Left renal pelvis (tissue), 4 donors: Measurements from ENCODE around the gene MAST1. TPM values are rescaled to one million over a fixed set of nuclear protein-coding genes. Genes with fewer than 3 reads are reported as not detected.

Experiments used
- DNase-seq, 4 donors: peaks; one replicate each; pipeline ENCODE4 v3.0.0-alpha.2; 2013; ENCODE audit warnings: low read depth in 4 of 4, low spot score in 3 of 4
- polyA plus RNA-seq, 4 donors: library from polyadenylated mRNA; unstranded; fragments of 120-200 nt; gene quantifications; one replicate each; pipeline ENCODE4 v1.2.1, GENCODE V29; 2013; ENCODE audit not compliant: insufficient read length in 4 of 4

The MAST1 gene
- polyA plus RNA-seq, 4 donors, result 0.94 to 1.7 (median 1.2) TPM

DNA sequence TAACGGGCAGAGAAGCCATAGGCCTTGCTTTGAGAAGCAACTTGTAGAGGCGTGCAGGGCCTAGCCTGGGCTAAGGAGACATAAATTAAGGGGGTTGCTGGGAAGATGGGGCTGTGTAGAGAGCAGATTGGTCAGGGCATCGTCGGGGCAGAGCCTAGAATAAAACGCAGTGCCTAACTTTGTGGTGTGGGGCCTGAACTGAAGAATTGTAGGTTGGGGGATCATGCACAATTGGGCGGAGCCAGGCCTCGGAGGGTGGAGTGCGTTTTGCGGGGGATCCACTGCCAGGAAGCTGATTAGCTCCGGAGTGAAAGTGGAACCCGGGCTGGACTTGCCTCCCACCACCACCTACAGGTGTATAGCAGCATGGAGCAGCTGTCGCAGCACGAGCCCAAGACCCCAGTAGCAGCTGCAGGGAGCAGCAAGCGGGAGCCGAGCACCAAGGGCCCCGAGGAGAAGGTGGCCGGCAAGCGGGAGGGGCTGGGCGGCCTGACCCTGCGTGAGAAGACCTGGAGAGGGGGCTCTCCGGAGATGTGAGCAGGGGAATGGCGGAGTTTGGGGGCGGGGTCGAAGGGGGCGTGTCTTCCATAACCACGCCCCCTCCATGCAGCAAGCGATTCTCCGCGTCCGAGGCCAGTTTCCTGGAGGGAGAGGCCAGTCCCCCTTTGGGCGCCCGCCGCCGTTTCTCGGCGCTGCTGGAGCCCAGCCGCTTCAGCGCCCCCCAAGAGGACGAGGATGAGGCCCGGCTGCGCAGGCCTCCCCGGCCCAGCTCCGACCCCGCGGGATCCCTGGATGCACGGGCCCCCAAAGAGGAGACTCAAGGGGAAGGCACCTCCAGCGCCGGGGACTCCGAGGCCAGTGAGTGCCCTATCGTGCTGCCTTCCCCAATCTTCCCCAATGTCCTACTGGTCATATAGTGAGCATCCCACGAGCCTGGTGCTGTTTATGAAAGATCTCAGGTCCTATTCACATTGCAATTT lies 29.1 kb downstream of the MAST1 start:
- DNase-seq, result peak in 2 of 4 donors; percentile 69 to 79

DNA sequence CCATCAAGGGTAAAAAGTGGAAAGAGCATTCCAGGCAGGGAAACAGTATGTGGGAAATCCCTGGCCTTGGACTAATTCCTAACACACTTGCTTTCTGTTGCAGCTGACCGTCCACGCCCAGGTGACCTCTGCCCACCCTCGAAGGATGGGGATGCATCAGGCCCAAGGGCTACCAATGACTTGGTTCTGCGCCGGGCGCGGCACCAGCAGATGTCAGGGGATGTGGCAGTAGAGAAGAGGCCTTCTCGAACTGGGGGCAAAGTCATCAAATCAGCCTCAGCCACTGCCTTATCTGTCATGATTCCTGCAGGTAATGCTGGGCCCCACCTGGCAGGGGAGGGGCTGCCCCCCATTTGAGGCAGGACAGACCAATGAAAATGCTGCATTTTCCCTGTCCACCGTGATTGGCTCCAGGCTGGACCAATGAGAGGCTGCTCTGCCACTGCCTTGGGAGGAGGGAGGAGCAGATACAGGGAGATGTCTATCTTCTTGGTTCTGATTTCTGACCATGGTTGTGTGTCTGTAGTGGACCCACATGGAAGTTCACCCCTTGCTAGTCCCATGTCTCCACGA lies 30.3 kb downstream of the MAST1 start:
- no peak for DNase-seq

- no peak for DNase-seq
Observed at GRCh38 chr19:12871681-12872080, 33.4 kb downstream of the MAST1 start.

- no peak for DNase-seq
Observed at GRCh38 chr19:12872255-12872654, 33.9 kb downstream of the MAST1 start.

DNA sequence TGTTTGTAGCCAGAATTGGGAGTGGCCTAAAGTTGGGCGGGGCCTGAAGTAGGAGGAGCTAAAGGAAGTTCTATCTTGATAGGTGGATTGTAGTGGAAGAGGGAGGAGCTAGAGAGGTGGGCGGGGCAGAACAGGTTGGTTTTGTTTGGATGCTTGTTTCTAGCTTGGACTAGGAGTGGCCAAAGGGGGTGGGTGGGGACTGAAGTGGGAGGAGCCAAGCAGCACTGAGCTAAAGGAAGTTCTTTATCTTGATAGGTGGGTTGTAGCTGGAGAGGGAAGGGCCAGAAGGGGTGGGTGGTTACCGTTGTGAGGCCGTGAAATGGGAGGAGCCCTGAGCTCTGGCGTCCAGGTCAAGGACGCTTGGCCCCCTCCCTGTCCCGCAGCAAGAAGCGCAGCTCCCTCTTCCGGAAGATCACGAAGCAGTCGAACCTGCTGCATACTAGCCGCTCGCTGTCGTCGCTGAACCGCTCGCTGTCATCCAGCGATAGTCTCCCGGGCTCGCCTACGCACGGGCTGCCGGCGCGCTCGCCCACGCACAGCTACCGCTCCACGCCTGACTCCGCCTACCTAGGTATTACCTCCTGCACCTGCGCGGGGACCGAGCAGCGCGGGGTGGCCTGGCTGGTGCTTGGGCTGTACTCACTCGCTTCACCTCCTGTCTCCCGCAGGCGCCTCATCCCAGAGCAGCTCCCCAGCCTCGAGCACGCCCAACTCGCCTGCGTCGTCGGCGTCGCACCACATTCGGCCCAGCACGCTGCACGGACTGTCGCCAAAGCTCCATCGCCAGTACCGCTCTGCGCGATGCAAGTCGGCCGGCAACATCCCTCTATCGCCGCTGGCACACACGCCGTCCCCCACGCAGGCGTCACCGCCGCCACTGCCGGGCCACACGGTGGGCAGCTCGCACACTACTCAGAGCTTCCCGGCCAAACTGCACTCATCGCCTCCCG lies 34.9 kb downstream of the MAST1 start:
- DNase-seq, result no peak

GRCh38 chr19:12873891-12874745 lies 35.8 kb downstream of the MAST1 start:
- DNase-seq, result no peak

GRCh38 chr19:12875086-12875485 lies 36.8 kb downstream of the MAST1 start:
- DNase-seq, result no peak

GRCh38 chr19:12880551-12881171 lies 42.3 kb downstream of the MAST1 start:
- no peak for DNase-seq

GRCh38 chr19:12881172-12881808 lies 43.0 kb downstream of the MAST1 start, which contains the start of gene DNASE2:
Gene DNASE2, minus strand, starts transcription at chr19:12881449. Its CDS starts 74 bp downstream, at chr19:12881375.
- DNase-seq, result peak in 2 of 4 donors; percentile 57 to 74

GRCh38 chr19:12882589-12882988 lies 44.3 kb downstream of the MAST1 start:
- no peak for DNase-seq

DNA sequence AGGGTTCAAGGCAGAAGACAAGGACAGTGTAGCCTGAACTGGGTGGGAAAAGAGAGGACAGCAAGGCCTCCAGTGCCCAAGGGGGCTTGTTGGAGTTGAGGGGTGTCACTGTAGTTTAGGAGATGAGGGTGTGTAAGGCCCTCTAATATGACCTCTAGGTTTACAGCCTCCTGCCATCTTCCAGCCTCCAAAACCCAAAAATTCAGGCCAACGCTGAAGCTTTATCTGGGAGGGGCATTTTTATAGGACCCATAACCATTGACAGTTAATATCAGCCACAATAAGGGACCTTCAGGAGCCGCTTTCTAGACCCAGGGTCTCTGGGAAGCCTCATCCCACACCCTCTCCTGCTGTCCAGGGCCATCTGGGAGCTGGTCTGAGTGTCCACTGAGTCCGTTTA lies 45.9 kb downstream of the MAST1 start:
- DNase-seq, result no peak

DNA sequence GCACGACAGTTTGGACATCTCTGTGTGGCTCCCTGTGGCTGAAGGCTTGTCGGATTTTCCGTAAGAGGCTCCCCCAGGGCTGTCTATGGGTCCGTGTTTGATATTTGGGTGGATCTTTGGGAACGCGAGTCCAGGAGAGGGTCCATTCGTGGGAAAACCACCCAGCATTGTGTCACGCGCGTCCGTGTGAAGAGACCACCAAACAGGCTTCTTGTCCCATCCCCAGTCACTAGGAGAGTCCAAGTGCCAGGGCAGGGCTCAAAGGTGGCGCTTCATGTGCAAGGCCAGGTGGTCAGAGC lies 46.3 kb downstream of the MAST1 start:
- DNase-seq, result no peak

GRCh38 chr19:12884926-12885748 lies 46.8 kb downstream of the MAST1 start:
- DNase-seq, result no peak

DNA sequence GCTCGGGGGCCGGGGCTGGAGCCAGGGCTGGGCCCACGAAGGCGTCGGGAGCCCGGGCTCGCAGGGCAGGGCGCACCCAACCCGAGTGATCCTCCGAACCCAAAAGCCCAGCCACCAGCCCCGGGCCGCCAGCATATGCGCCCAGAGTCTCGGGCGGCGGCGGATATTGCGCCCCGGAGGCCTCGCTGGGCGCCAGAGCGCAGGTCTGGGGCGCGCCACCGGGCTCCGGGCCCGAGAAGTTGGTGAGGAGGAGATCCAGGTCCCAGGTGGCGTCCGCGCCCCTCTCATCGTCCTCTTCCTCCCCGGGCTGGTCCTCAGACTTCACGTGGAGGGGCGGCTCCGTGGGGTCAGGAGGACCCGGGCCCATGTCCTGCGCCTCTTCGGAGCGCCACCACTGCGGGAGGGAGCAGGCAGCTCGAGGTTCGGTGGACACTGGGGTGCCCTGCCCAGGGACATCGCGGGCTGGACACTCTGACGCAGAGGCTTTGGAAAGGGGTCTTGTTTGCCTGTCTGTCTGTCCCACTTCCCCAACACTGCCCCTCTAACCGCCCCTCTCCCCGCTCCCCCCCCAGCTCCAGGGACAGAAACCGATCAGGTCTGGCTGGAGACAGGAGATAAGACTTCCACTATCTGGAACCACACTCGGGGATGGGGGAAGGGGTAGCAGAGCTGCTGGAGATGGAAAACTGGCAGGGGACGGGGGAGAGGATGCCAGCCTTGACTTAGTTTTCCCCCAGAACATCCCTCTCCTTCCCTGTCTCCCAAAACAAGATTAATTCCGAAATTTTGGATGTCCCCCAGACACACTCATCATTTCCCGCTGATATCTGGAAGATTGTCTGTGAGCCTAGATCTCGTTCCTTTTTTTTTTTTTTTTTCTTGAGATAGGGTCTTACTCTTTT lies 47.7 kb downstream of the MAST1 start:
- no peak for DNase-seq

DNA sequence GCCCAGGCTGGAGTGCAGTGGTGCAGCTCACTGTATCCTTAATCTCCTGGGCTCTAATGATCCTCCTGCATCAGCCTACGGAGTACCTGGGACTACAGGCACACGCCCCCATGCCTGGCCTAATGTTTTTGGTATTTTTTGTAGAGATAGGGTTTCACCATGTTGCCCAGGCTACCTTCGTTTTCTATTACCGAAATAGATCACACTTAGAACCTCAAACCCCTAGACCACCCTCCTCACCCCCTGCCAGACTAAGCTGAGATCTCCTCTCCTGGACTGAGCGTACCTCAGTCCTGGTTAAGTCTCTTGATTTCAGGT lies 48.3 kb downstream of the MAST1 start:
- DNase-seq, result no peak

- no peak for DNase-seq
Observed at GRCh38 chr19:12886969-12887747, 48.8 kb downstream of the MAST1 start, which contains the start of gene KLF1. Gene KLF1, minus strand, starts transcription at chr19:12887201. Its CDS starts 61 bp downstream, at chr19:12887140.
